Posterior vena cava (tissue), 2 donors: ENCODE measurements around the gene MAU2. TPM values are rescaled to one million over a fixed set of nuclear protein-coding genes. Genes with fewer than 3 reads are reported as not detected.
"Not testable (repeated sequence)": the region's sequence is repeated elsewhere in the genome, so short reads cannot be mapped to it uniquely, and the experiment has no call there.

ENCODE experiments used
- DNase-seq: peaks from one replicate; pipeline ENCODE4 v3.0.0-alpha.2; 2020; ENCODE audit warnings: low spot score
- intact Hi-C, 2 donors: fragments of 100-400 bp; cut with DNase I; formaldehyde crosslinking; loops; one replicate each; pipeline versions ENCODE4 v1.14.1 to v1.14.2; 2022 to 2023
- total RNA-seq, 2 donors: library from RNA; stranded (reverse); fragmentation: NEBNext Ultra II Directional; extraction: Animal tissue kit (Norgen Biotek cat#: 25700); gene quantifications; one replicate each; pipeline ENCODE4 v1.2.1, GENCODE V29; 2021
- donor health status: DM: yes; HTN: yes; CAD: no.
- donor health status: DM: yes; HTN: yes; CAD: no.

Gene MAU2
- total RNA-seq, 2 donors from 2014 or later = 37.1 to 42.0 TPM

DNA sequence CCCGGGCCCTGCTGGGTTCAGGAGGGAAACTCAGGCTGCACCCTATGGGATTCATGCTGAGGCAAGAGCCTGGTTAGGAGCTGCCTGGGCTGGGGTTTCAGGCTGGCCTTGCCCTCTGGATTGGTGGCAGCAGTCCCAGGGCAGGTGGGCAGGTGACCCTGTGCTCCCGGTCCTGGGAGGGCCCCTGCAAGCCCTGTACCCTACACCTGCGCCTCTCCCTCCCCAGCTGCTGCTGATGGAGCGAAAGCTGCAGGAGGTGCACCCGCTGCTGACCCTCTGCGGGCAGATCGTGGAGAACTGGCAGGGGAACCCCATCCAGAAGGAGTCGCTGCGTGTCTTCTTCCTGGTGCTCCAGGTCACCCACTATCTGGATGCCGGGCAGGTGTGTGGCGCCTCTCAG, 20.4 kb downstream of the MAU2 start:
- intact Hi-C loops = no loop called here
- DNase-seq = no peak

DNA sequence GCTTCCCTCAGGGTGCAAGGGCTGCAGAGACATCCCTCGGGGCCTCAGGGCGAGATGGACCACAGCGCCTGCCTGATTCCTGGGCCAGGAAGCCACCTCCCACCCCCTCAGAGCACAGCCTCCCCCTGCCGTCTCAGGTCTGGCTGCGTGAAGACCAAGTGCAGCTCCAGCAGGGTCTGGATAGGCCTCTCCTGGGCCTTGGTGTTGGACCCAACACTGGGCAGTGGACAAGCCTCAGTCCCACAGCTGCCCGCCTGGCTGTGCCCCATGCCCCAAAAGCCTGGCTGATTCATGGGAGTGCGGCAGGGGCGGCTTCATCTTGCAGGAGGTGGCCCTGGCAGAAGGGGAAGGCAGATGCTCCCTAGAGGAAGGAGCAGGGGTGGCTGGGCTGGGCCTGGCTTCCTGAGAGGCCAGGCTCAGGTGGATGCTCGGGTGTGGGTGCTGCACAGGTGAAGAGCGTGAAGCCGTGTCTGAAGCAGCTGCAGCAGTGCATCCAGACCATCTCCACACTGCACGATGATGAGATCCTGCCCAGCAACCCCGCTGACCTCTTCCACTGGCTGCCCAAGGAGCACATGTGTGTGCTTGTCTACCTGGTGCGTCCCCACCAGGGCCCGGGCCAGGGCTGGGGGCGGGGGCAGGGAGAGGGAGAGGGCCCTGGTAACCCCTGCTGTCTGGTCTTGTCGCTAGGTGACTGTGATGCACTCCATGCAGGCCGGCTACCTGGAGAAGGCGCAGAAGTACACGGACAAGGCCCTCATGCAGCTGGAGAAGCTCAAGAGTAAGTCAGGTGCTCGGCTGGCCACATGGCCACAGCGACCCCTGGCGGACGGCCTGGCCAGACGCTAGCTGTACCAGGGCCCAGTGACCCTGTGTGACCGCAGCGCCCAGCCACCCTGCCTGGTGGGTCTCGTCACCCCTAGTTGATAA, 21.7 kb downstream of the MAU2 start:
- DNase-seq = no peak
- intact Hi-C loops = no loop called here

DNA sequence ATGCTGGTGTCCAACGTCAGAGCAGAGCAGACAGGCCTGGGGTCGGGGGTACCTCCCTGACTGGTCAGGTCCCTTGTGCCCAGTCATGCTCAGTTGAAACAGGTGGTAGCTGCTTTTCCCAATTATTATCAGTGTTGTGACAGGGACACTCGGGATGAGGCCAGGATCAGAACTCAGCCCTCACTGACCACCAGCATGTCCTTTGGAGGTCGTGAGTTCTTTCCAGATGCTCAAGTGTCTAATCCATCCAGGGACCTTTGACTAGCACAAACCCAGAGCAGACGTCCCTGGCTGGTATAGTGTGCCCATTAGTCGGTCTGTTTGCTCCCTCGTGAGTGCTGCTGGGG, 22.4 kb downstream of the MAU2 start:
- DNase-seq = no peak
- intact Hi-C loops = no loop called here

DNA sequence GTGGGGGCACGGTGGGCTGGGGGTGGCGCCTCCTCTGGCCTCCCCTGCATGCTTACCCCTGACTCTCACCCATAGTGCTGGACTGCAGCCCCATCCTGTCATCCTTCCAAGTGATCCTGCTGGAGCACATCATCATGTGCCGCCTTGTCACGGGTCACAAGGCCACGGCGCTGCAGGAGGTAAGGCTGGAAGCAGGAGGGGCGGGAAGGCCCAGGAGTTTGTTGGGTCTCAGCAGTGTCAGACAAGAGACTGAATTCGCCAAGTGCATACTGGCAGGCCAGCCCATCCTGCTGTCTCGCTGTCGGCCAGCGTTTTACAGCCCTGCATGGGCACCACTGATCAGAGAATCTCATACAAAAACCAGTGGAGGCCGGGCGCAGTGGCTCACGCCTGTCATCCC, 23.1 kb downstream of the MAU2 start:
- no peak for DNase-seq
- intact Hi-C loops = no loop called here

DNA sequence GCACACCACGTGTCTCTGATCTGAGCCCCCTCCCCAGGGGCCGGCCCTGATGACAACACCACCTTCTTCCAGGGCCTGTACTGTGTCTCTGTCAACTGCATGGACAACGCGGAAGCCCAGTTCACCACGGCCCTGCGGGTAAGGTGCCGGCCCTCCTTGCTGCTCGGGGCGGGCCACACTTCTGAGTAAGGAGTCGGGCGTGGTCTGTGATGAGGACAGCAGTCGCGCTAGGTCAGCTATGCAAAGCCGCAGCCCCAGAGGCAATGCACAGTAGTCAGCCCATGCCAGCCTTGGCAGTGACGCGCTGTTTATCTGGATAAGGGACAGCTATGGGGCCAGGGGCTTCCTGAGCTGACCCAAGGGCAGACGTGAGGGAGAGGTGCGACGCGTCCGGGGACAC, 24.6 kb downstream of the MAU2 start:
- DNase-seq = no peak
- intact Hi-C loops = no loop called here

DNA sequence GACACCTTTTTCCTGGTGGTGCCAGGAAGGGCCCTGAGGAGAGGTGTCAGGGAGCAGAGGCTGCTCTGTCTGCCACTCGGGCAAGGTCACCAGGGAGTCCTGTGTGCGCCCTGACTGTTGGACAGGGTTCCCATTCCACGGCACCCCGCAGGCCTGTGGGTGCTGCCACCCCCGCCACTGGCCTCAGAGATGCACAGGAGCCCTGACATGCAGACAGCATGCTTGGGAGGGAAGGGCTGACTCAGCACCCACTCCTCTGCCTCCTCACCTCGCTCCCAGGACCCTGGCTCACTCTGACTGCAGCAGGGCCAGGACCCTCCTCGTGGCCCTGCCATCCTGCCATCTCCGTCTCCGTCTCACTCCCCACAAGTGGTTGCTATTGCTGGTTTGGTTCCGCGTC, 25.3 kb downstream of the MAU2 start:
- intact Hi-C loops = no loop called here
- no peak for DNase-seq

DNA sequence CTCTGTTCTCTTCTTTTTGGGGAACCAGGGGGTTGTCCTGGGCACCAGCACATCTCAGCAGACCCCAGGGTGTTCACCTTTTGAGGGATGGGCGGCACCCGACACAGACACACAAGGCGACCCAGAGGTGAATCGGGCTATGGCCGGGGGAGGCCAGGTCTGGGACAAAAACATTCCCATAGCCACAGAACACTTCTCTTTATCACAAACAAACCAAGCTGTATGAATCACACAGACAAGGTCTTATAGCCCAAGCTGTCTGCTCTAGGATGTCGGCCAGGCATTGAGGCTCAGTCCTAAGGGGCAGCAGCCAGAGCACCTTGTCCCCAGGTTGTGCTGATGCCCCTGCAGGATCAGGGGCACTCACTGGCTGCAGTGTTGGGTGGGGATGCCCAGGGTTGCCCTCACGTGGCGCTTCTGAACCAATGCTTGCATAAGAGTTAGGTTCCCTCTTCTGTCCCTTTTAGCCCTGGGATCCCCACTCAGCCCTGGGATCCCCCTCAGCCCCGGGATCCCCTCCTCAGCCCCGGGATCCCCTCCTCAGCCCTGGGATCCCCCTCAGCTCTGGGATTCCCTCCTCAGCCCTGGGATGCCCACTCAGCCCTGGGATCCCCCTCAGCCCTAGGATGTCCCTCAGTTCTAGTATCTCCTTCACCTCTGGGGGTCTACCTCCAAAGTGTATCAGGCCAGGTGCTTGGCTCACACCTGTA, 26.9 kb downstream of the MAU2 start:
- intact Hi-C loops = no loop called here

DNA sequence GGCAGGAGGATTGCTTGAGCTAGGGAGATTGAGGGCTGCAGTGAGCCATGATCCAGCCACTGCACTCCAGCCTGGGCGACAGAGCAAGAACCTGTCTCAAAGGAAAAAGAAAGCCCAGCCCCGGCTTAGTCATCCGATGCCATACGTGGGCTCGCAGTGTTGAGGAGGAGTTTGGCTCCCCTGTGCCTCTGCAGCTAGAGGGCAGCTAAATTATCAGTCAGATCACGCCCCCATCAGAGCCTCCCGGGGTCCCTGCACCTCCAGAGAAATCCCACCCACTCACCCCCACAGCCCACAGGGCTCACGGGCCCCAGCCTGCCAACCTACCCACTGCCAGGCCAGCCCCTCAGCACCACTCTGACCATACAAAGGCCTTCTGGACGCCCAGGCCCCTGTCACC, 27.6 kb downstream of the MAU2 start:
- intact Hi-C loops = no loop called here
- DNase-seq = no peak

More for the DNA sequence above, 26.9 kb downstream of the MAU2 start:
- no peak for DNase-seq

DNA sequence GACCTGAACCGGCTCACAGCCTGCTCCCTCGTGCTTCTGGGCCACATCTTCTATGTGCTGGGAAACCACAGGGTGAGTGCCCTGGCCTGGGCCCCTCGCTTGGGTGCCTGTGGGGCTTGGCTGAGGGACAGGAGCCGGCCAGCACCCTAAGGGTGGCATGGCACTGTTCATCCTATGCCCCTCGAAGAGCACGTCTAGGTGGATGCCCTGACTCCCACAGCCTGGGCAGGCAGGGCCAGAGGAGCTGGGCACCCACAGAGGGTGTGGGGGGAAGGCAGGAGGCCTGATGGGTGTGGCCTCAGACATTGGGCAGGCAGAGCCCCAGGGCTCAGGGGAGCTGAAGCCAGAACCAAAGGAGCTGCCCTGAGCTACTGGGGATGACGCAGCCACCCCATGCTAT, 28.7 kb downstream of the MAU2 start:
- intact Hi-C loops = no loop called here
- no peak for DNase-seq

DNA sequence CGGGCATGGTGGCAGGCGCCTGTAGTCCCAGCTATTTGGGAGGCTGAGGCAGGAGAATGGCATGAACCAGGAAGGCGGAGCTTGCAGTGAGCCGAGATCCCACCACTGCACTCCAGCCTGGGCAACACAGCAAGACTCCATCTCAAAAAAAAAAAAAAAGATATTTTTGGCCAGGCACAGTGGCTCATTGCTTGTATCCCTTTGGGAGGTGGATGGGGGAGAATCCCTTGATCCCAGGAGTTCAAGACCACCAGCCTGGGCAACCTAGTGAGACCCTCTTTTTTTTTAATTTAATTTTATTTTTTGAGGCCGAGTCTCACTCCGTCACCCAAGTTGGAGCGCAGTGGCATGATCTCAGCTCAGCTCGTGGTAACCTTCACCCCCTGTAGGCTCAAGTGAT, 30.1 kb downstream of the MAU2 start:
- intact Hi-C loops, DNase-seq: not testable (repeated sequence)

DNA sequence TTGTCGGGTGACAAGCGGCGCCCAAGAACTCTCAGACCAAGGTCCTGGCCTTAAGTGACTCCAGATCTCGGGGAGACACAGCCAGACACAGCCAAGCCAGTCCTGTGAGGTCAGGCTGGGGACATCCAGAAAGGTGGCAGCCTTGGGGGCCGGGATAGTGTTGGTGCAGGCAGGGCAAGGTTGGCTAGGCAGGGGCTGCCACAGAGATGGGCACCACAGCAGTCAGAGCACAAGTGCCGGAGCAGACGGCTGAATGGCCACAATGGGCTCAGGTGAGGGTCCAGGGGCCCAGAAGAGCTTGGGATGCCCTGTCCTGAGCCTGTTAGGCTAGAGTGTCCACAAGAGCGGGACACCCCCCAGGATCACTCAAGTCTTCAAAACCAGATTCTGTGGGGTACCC, 32.2 kb downstream of the MAU2 start:
- intact Hi-C loops = no loop called here
- DNase-seq = no peak

DNA sequence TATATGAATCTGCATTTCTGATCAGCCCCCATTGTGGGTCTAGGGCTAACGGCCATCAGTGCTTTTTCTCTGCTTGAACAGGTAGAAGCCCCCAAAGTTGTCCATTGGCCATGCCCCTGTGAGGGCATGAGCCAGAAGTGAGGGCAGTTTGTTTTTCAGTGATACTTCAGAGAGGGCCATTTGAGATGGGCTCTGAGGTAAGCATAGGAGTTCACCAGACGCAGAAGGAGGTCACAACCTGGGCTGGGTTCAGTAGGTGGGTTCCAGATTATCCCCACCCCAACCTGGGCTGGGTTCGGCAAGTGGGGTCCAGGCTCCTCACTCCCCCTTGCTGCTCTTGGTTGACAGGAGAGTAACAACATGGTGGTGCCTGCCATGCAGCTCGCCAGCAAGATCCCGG, 33.4 kb downstream of the MAU2 start:
- intact Hi-C loops = no loop called here
- no peak for DNase-seq

DNA sequence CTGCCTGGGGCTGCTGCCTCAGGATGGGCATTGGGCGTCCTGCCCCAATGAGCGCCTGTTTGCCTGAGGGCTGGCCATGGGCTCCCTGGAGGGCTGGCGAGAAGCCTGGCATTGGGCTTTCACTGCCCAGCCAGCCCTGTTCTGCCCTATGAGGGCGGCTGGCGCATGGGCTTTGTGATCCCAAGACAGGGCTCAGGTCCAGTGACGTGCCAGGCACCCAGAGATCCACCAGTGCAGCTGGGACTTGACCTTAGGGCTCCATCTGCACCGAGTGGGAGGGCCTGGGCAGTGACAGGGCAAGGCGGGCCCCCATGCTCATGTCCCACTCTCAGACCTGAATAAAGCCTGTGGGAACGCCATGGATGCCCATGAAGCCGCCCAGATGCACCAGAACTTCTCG, 34.3 kb downstream of the MAU2 start:
- no peak for DNase-seq
- intact Hi-C loops = no loop called here

DNA sequence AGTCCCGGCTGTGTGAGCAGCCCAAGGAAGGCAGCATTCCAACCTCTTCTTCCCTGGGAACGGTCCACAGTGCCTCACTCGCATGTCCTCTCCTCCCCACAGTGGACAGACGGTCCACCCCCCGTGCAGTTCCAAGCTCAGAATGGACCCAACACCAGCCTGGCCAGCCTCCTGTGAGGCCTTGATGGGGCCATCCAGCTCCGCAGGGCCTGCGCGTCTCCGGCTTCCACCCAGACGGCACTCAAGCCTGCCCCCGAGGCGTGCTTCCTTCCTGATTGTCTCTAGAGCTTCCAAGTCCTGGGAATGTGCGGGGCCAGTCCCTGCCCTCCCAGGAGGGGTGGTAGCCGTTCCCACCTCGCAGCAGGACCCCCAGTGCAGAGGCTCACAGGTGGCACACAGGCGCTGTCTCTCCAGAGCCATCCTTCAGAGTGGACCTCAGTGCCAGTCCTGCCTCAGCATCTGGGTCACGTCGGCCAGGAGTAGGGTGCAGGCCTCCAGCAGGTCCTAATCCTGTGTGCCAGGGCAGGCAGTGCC, 35.0 kb downstream of the MAU2 start:
- intact Hi-C loops = no loop called here
- DNase-seq = no peak

DNA sequence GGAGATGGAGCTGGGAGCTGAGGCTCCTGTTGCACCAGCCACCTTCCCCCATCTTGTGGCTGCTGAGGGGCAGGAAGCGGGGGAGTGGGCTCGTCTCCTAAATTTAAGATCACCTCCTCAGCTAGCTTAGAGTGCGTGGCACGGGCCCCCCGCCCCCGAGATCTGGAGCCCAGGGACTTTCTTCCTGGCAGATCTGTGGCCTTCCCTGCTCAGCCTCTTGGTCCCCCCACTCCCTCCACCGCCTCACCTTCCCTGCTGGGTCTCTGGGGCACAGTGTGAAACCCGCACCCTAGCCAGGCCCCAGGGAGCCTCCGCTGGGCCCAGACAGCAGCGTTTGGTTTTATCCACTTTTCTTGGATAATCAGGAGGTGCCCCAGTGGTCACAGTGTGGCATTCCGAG, 35.9 kb downstream of the MAU2 start:
- intact Hi-C loops = no loop called here
- no peak for DNase-seq

DNA sequence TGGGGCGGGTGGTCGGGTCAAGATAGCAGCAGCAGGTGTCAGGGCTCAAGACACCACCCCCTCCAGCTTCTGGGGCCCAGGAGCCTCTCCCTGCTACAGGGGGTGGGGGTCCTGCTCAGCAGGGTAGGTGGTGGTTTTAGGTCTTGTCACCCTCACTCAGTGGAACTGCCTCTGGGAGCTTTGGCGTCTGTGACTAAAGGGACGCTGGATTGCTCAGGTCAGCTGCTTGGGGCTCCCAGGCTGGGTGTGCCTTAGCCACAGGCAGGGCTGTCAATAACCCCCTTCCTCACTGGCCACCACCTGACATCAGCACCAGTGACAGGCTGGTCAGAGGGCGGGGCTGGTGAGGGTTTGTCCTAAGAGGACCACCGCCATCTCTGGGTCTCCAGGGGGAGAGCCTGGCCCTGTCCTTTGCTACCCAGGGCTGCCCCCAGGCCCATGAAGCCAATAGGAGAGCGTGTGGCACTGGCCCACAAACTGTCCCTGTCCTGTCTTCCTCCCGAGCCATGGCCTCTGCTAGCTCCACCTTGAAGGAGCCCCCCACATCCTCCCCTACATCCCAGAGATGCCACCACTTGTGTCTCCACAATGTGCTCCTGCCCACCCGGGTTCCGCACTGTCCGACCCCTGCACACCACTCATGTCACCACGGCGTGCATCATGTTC, 36.4 kb downstream of the MAU2 start:
- intact Hi-C loops = no loop called here
- no peak for DNase-seq

DNA sequence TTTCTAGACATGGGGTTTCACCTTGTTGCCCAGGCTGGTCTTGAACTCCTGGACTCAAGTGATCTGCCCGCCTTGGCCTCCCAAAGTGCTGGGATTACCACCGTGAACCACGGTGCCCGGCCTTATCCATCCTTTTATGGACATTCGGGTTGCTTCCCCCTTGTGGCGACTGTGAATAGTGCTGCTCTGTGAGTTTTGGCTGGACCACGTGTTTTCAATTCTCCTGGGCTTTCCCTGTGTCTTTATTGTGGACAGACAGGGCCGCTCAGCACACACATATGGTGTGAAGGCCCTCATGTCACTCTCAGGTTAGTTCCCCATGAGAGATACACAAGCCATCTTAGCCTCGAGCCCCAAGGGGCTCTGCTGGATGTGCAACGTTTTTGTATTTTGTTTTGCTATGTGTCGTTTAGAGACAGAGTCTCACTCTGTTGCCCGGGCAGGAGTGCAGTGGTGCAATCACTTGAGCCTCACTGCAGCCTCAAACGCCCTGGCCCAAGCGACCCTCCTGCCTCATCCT, 40.5 kb downstream of the MAU2 start:
- intact Hi-C loops = no loop called here
- peak; percentile 93 for DNase-seq

DNA sequence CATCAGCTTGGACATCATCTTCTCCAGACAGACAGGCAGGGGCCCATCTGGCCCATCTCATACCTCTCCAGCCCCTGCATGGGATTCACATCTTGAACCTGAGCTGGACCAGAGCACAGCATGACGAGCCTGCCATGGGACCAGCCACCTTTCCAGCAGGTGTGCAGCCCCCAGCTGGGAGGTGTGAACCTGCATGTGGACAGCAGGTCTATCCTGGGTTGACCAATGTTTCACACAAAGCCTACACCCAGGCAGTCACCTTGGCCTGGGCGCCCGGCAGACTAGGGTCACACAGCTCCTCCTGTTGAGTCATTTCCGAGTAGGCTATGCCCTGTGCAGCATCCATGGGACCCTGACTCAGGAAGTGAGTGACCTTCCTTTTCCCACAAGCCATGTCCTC, 41.4 kb downstream of the MAU2 start:
- DNase-seq = no peak
- intact Hi-C loops = no loop called here

DNA sequence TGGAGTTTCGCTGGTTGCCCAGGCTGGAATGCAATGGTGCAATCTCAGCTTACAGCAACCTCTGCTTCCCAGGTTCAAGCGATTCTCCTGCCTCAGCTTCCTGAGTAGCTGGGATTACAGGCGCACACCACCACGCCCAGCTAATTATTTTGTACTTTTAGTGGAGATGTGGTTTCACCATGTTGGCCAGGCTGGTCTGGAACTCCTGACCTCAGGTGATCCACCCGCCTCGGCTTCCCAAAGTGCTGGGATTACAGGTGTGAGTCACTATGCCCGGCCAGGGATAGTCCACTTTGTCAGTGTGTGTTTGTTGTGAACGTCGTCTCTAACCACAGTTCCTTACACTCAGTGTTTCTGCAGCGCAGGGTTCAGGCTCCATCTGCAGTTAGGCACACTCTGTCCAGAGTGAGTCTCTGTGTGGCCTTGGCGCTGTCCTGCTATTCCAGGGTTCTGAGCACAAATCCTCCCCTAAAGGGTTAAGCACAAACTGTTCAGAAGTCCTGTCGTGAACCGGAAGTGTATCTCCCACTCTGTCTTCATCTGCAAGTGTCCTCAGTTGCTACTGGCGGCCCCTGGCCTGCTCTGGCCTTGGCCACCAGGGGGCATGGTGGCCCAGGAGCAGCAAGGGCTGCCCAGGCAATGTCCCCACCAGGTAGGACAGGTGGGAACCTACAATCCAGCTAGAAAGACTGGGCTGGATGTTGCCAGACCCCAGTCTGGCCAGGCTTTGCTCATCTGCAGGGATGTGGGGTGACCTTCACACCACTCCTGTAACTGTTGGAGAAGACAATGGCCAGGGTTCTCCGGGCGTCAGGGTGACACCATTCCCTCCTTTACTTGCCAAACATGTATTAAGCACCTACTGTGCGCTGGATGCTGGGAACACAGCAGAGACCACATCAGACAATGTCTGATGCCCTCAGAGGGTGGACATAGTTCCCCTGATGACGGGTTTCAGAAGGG, 46.1 kb downstream of the MAU2 start:
- DNase-seq = no peak
- intact Hi-C loops = loop anchor here (1.0 to 5.0 kb wide), 2 partner anchors 32 to 126 kb away; no protein-coding TSS in a partner anchor
